Ecto neural progenitor cell (in vitro differentiated cells): ENCODE data around the gene CRB1.

ENCODE experiments used
- DNase-seq: peaks from one replicate; pipeline ENCODE4 v3.0.0-alpha.2; 2018; ENCODE audit warnings: low spot score

The CRB1 gene

DNA sequence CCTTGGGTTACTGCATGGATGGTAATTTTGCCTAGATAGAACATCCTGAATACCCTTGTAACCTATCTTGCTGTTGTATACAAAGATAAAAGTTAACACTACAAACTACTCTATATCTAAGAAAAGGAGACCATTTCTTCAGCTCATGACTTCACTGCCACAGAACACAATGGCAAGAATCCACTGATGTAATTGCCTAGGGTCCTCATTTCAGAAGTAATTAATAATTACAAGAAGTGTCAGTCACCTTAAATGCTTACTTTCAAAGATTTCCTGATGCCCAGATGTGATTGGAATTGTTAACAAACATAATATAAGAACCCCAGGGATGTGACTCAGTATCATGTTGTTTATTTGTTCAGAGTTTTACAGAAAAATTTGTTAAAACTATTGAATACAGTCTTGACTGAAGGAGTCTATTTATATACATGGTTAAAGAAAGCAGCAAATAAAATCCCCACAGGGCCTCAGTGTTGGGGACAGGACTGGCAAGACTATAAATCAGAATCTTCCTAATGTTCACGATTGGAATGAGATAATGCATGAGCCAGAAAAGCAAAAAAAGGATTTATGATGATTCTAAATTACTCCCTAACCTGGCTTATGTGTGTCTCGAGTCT lies 83.9 kb downstream of the CRB1 start:
- no peak for DNase-seq

DNA sequence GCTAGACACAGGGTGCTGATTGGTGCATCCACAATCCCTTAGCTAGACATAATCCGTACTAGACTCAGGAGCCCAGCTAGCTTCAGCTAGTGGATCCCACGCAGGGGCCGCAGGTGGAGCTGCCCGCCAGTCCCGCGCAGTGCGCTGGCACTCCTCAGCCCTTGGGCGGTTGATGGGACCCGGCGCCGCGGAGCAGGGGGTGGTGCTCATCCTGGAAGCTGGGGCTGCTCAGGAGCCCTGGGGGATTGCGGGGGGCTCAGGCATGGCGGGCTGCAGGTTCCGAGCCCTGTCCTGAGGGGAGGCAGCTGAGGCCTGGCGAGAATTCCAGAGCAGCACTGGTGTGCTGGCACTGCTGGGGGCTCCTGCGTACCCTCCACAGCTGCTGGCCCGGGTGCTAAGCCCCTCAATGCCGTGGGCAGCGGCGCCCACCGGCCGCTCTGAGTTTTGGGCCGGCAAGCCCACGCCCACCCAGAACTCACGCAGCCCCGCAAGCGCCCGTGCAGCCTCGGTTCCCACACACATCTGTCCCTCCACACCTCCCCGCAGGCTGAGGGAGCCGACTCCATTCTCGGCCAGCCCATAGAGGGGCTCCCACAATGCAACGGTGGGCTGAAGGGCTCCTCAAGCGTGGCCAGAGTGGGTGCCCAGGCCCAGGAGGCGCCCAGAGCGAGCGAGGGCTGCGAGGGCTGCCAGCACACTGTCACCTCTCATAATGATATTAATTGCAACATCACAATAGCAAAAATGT lies 87.4 kb downstream of the CRB1 start:
- no peak for DNase-seq

DNA sequence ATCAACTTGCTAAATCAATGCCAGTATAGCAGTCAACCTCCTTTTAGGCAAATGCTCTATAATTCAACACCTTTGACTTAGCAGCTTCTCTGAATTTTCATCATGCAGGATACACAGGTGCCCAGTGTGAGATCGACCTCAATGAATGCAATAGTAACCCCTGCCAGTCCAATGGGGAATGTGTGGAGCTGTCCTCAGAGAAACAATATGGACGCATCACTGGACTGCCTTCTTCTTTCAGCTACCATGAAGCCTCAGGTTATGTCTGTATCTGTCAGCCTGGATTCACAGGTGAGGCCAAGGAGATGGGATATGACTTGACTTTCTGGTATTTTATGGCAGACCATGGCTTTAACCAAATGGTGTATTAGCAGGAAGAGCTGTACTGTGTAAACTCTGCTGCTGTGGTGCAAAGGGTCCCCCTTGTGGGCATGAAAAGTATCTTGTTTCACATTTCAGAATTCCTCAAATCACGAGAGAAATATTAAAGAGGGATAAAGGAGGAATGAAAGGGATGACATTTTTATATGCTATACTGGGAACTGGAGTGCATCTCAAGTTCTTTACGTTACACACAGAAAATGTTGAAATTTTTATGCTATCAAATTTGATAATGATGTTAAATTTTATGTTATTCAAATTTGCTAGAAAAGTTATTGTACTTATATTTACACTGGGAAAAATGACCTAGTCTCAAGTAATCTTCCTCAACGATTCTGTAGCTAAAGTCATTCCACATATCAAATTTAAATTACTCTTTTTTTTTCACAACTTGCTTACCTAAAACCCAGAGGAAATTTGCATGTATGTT lies 88.9 kb downstream of the CRB1 start:
- DNase-seq: no peak

DNA sequence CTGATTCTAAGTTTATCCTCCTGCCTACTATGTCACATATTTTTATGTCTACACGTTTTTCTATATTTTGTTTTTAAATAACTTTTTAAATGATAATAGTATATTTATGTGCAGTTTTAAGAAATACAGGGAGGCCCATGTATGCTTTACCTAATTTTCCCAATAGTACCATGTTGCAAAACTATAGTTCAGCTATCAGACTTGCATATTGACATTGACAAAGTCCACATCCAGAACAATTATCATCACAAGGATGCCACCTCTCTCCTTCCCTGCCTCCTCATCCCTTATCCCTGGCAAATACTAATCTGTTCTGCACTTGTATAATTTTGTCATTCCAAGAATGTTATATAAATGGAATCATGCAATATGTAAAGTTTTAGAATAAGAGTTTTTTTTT lies 90.9 kb downstream of the CRB1 start:
- no peak for DNase-seq

DNA sequence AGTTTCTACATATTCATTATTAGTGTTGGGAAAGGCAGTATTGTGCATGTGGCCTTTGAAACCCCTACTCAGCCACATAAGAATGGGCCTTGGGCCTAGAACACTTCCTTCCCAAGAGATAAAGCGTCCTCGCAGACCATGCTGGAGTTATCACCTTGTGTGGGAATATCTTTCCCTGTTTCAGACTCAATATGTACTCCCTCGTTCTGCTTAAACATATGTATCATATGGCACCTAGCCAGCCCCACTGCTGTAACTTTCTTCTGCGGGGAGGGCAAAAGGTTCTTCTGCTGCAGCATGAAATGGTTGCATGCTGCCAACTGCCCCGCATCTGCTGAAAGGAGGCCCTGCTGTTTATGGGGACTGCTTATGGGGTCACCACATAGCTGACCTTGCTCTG lies 92.0 kb downstream of the CRB1 start:
- DNase-seq: no peak

DNA sequence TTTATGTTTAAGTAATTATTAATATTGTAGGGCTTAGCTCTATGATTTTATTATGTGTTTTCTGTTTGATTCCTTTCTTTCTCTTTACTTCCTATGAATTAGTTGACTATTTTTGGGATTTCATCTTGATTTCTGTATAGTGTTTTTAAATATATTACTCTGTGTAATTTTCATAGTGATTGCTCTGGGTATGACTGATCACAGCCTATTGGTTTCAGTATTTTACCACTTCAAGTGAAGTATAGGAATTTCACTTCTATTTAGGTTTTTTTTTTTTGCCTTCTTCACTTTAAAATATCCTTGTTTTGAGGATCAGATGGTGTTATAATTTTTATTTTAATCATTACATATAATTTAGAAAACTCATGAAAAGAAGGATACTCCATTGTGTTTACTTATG lies 94.8 kb downstream of the CRB1 start:
- no peak for DNase-seq

DNA sequence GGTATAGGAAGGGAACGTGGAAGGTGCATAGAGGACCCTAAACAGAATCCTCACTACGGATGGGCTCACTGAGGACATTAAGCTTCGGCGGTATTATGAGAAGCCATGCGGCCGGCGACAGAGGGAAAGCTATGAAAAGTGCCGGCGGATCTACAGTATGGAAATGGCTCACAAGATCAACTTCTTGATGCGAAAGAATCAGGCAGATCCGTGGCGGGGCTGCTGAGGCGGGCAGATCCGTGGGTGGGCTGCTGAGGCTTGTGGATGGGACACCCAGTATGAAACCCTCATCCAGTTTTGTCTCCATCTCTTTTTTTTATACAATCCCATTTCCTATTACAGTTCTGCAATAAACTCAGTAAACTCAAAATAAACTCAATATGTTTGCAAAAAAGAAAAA lies 95.8 kb downstream of the CRB1 start:
- no peak for DNase-seq

DNA sequence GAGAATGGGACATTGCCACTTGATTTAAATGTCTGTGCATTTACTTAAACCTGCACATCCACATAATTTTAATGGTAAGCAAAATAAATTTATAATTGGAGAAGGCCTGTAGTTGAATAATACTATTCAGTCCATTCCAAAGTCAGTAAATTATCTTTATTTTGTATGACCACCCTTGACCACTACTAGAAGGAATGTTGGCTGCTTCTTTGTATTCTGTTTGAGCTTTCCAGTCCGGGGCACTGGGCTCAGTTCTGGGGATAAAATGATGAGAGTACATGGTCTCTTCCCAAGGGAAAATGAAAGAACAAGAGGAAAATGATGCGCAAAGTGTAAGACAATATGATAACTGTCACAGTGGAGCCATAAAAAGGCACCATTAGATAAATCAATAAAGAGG lies 98.9 kb downstream of the CRB1 start:
- no peak for DNase-seq

DNA sequence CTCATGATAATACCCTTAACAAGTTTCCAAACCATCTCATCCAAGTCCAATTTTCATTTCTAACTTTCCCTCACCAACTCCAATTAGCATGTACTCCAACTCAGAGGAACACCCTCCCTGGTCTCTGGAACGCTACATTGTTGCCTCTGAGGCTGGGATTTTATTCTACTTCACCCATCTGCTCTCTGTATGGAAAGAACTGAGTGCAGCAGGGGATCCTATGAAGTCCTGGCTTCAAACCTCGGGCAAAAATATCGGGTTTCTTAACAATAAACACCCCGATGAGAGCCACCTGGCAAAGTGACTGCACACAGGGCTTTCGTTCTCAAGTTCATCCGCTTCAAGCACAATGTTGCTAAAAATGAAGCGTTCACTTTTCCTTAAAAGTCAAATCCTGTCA lies 99.6 kb downstream of the CRB1 start:
- DNase-seq: no peak

DNA sequence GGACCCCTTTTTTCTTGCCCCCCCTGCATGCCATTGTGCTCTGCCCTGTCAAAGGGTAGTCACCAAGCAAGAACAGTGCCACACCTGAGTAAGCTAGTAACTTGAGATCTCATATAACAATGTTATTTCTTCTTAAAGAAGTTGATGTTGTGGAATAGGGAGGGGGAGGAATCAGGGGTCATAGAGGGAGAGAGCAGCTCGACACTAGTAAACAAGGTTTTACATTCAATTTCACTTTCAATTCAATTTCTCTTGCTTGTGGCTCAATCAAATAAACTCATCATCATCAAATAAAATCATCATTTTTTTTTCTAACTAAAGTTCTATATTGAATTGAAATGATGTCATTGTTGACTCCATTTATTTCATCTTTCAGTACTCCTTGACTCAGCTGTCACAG lies 106.4 kb downstream of the CRB1 start:
- no peak for DNase-seq

DNA sequence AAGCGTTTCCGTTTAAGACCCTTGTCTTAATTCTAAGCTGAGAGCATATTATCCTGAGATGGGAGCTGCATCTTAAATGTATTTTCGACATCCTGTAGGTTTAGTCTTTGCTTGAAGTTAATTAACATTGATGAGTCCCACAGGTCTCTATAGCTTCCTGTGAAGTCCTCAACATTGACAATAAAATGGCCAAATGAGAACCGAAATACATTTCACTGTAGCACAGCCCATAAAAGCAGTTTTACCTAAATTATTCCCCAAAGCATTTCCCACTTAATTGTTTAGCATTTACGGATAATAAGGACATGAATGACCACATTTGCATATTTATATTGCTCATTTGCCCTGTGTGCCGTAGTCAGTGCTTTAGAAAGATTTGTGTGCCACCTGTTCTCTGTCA lies 116.4 kb downstream of the CRB1 start:
- no peak for DNase-seq

DNA sequence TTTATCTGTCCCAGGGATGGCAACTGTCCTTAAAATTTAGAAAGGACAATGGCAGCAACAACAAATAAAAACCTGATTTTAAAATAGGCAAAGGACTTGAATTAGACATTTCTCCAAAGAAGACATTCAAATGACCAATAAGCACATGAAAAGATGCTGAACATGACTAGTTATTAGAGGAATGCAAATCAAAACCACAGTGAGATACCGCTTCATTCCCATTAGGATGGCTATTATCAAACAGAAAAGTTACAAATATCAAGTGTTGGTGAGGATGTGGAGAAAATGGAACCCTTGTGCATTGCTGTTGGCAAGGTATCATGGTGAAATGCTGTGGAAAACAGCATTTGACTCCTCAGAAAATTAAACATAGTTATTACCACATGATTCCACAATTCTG lies 120.7 kb downstream of the CRB1 start:
- no peak for DNase-seq

DNA sequence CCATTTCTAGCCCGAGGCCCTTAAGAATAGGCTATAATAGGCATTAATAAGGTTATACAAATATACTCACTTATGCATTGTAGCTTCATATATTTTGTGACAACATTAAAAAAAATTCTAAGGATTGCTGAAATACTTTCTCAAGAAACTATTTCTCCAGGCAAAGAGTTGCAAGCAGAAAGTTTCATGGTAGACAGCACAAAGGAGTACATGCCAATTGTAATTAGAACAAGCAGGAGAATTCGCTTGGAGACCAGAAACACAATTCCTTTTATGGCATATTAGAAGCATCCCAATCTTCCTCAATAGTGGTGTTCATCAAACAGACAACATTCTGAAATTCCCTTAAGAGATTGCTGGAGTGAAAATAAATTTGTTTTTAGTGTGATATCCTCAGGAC lies 122.8 kb downstream of the CRB1 start:
- no peak for DNase-seq

DNA sequence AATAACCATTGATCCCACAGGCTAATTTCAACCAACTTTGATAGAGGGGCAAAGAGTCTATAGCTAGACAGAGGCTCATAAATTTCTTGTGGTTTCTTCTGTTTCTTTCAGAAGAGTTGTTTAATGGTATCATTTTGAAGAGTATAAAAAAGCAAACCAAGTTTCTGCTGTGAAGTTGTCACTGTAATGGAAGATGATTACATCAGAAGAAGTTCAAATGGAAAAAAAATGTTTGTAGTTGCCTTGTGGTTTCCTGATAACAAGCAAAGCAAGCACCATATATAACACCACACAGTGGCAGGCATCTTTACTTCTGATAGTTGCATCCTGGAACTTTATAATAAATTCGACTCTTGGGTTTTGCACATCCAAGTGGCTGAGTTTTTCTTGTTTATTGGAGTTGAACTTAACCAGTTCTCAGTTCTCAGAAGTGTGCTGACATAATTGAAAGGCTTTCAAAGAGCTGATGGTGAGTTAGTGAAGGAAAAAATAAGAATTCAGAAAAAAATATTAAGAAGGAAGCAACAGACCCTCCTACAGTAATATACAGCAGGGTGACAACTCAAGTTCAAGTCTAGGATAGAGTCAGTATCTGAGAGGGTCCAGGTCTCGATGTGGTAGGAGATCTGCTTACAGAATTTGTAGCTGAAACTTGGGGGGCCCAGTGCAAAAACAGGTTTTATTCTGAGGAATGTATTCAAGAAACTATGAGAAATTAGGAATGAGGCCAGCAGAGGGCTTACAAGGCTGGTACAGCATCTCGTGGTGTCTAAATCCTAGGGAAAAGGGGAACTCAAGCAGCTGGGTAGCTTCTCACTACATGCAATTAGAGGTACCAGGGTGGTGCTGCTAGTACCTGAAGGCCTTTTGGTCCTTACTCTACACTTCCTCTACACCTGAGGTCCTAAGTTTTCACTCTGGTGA lies 123.5 kb downstream of the CRB1 start:
- DNase-seq: no peak

DNA sequence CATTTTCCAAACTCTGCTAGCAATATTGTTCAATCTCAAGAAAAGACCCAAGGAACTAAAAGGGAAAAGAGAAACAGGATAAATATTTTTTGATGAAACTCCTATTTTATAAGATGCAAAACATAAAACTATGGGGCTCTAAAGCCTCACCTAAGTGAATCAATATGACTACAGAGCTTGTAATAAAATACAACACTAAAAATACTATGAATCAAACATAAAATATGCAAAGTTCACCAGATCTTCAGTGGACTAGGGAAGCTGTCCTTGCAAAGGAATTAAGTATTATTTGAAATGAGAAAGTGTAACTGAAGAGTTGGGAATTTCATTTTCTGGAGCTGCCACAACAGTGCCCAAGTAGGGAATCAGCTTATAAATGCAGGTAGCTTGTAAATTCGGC lies 124.5 kb downstream of the CRB1 start:
- DNase-seq: no peak

DNA sequence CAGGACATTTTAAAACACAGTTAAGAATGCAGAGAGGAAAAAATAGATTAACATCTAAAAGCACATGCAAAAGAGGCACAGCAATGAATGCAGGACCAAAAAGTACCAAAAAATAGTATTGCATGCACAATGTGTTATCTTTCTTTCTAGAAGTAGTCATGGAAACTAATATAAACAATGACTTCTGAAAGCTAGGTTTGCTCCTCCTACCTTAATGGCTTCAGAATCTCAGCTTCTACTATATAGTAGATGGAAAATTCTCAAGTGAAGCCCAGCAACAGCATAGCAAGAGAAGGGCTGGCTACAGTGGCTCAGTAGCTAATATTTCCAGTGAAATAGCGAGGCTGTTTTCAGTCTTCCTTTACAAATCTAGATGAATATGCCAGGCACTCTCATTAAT lies 125.1 kb downstream of the CRB1 start:
- no peak for DNase-seq

DNA sequence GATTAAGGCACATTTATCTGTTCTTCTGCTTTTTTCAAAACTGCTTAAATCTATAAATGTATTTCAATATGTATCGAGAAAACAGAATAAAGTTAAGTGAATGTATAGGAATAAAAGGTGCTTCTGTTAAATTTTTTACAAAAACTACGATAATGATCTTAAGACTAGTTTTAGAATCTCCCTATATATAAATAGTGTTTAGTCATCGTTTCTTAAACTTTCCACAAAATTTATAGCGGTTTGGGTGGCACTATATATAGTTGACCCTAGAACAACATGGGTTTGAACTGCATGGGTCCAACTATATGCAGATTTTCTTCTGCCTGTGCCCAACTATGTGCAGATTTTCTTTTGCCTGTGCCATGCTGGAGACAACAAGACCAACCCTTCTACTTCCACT lies 125.7 kb downstream of the CRB1 start:
- DNase-seq: no peak

DNA sequence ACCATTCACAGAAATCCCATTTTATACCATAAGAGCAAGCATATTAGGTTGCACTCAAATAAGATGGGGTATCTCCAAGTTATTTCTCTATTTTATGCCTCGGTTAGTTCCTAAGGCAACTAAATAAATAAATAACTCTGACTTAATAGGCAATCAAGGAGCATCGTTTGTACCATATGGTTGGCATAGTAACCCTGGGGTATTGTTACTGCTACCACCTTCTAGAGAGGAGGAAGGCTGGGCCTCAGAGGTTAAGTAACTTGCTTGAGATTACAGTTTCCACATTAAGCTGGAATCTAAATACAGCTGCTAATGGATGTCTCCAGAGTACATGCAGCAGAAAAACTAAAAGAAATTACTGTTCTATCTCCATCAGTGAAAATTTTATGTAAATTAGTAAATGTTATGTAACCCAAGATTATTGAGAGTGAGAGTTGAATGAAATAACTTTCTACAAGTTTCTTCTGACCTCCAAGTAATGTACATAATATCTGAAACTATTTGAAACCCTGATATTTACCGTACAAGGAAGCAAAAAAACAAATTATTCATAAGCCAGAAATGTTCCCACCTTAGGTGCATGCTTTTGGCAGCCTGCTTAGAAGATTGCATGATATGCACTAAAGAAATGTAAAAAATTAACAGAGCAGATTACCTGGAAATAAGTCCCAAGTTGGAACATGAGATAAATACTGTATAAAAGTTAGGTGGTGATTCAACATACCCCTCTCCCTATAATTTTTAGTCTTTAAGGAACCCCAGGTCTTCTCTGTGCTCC lies 127.0 kb downstream of the CRB1 start:
- DNase-seq: no peak

DNA sequence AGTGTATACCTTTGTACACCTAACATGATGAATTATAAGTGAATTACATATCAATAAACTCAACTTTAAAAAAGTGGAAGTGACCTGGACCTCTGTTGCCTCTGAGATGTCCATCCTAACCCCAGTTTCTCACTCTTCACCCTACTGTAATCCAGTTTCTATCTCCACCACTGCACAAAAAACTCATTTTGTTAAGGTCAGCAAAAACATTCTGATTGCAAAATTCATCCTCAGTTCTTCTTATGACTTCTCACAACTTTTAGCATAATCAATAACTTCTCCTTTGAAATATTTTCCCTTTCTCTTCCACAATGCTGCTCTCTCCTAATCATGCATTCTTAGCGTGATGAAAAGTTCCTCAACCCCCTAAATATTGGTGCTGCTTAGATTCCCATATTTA lies 129.8 kb downstream of the CRB1 start:
- no peak for DNase-seq

DNA sequence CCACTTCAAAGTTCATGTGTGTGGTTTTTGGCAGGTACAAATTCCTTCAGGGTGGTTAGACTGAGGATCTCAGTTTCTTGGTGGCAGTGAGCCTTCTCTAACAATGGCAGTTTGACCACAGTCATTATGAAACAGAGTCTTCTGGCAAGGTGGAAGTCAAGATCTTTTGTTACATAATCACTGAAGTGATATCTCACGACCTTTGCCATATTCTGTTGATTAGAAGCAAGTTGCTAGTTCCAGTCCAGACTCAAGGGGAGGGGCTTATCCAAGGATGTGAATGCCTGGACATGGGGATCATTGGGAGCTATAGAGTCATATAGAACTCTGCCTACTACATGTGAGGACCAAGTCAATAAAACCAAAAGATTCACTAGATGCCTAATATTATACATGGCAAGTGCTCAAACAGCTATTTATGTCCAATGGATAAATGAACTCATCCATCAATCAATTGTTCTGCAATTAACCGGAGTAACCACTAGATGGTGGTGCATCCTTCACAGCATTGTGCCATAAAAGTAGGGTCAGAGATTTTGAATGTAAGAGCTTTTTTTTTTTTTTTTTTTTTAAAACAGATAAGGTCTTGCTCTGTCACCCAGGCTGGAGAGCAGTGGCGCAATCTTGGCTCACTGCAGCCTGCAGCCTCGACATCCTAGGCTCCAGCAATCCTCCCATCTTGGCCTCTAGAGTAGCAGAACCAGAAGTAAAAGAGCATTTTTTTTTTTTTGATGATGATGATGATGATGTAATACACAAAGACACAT lies 131.9 kb downstream of the CRB1 start:
- no peak for DNase-seq

DNA sequence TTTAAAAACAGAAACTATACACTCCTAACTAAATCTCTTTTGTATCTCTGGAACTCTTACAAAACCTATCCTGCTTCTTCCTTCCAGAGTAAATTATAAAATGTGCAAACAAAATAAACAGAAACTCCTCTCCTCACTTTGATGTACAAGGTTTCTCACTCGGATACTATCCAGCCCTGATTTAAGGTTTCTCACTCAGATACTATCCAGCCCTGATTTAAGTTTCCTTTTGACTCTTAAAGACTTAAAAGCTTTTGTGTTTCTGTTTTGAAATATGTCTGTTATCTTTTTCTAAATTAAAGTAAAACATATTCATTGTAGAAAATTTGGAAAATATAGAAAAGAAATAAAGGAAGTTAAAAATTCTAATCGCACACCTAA lies 132.5 kb downstream of the CRB1 start:
- no peak for DNase-seq
